ENCODE data around the gene ESM1. TPM values are rescaled to one million over a fixed set of nuclear protein-coding genes. Genes with fewer than 3 reads are reported as not detected.
"Not testable (repeated sequence)": the region's sequence is repeated elsewhere in the genome, so short reads cannot be mapped to it uniquely, and the experiment has no call there.

The ESM1 gene
- total RNA-seq, 1 donor from 2014 or later = not detected

DNA sequence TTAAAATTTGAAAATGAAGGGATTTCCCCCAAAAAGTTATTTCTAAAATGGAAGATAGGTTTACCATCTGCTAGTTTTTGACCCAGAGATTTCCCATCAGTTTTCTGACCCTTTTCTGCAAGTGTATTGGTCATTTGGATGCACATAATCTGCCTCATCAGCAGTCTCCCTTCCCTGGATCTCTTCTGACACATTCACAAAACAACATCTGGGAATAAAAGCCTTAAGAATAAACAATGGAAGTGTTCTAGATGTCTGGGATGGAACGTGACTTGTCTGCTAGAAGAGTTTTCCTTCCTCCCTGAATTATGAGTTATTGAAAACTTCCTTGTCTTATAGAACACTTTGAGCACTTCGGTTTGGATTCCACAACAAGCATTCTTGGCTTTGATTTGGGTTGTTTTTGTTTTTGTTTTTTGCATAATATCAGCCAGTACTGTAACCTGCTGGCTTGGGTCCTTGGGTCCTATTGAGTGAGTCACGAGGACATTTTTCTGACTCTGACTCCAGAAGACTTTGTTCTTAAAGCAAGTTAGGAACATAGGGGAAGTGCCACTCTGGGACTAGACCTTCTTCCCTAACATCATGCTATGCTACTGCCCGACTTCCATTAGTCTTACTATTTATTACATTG is 18.2 kb upstream of the ESM1 start:
- Mint-ChIP-seq H3K27me3 (ENCODE audit: low read depth) (peaks cover 8% of the 10 kb centered on the region), H3K36me3 (ENCODE audit: low read depth) (no peaks in the 10 kb centered on the region), H3K27ac (ENCODE audit: unreplicated experiment) (no peak overlapping the region), H3K9me3 (ENCODE audit: low read depth) (peaks cover 3% of the 10 kb centered on the region), H3K4me1 (ENCODE audit: low read depth) (peaks cover 17% of the 10 kb centered on the region), H3K4me3 (ENCODE audit: unreplicated experiment) (no peak overlapping the region)
- TF ChIP-seq, protein P1, sequence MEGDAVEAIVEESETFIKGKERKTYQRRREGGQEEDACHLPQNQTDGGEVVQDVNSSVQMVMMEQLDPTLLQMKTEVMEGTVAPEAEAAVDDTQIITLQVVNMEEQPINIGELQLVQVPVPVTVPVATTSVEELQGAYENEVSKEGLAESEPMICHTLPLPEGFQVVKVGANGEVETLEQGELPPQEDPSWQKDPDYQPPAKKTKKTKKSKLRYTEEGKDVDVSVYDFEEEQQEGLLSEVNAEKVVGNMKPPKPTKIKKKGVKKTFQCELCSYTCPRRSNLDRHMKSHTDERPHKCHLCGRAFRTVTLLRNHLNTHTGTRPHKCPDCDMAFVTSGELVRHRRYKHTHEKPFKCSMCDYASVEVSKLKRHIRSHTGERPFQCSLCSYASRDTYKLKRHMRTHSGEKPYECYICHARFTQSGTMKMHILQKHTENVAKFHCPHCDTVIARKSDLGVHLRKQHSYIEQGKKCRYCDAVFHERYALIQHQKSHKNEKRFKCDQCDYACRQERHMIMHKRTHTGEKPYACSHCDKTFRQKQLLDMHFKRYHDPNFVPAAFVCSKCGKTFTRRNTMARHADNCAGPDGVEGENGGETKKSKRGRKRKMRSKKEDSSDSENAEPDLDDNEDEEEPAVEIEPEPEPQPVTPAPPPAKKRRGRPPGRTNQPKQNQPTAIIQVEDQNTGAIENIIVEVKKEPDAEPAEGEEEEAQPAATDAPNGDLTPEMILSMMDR (IDR thresholded peaks at IDR 0.05) = no peak
- no peak for DNase-seq (ENCODE audit: low spot score)

DNA sequence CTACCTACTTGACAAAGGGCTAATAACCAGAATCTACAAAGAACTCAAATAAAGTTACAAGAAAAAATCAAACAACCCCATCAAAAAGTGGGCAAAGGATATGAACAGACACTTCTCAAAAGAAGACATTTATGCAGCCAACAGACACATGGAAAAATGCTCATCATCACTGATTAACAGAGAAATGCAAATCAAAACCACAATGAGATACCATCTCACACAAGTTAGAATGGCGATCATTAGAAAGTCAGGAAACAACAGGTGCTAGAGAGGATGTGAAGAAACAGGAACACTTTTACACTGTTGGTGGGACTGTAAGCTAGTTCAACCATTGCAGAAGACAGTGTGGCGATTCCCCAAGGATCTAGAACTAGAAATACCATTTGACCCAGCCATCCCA is 16.8 kb upstream of the ESM1 start:
- not testable (repeated sequence) for H3K4me3 Mint-ChIP-seq (ENCODE audit: unreplicated experiment); H3K9me3 Mint-ChIP-seq (ENCODE audit: low read depth); H3K36me3 Mint-ChIP-seq (ENCODE audit: low read depth); H3K27me3 Mint-ChIP-seq (ENCODE audit: low read depth); DNase-seq (ENCODE audit: low spot score); H3K27ac Mint-ChIP-seq (ENCODE audit: unreplicated experiment)
- H3K4me1 Mint-ChIP-seq (ENCODE audit: low read depth) = peaks cover 17% of the 10 kb centered on the region

DNA sequence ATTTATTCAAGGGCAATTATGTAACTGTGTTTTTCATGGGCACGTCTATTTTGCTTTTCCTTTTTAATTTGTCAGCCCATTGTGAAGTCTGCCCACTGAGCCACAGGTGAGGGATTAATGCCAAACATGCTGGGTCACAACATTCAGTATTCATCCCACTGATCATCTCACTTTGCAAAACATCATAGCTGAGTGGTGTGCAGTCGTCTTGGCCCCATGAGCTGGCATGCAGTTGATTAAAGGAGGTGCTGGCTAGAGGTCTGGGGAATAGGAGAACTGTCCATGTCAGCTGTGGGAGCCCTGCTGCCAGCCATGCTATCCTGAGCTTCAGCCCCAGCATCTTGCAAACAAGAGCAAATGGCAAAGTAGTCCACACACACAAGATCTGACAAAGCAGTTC is 11.7 kb upstream of the ESM1 start:
- TF ChIP-seq, protein P1 (IDR thresholded peaks at IDR 0.05) = no peak
- Mint-ChIP-seq H3K4me1 (ENCODE audit: low read depth) (peaks cover 4% of the 10 kb centered on the region), H3K27ac (ENCODE audit: unreplicated experiment) (no peak overlapping the region), H3K27me3 (ENCODE audit: low read depth) (peaks cover 8% of the 10 kb centered on the region), H3K36me3 (ENCODE audit: low read depth) (no peaks in the 10 kb centered on the region), H3K4me3 (ENCODE audit: unreplicated experiment) (no peak overlapping the region), H3K9me3 (ENCODE audit: low read depth) (peaks cover 2% of the 10 kb centered on the region)
- DNase-seq (ENCODE audit: low spot score) = no peak

DNA sequence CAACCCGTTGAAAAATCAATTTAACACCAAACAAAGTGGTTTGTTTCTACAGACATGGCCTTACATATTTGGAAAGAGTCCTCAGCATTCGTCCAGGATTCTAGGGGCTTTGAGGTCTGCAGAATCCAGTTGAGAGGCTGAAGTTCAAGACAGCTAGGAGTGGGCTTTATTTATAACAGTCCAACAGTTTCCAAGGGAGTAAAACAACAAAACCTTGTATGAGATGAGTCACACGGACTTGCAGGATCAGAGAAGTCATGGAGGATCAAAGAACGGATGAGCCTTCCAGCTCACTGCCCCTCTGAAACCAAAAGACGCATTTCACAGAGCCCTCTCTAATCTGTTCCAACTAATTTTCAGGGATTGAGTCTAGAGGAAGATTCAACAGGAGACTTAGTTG is 11.1 kb upstream of the ESM1 start:
- Mint-ChIP-seq H3K27ac (ENCODE audit: unreplicated experiment) (no peak overlapping the region), H3K4me1 (ENCODE audit: low read depth) (peaks cover 4% of the 10 kb centered on the region)
- no peak for DNase-seq (ENCODE audit: low spot score)

DNA sequence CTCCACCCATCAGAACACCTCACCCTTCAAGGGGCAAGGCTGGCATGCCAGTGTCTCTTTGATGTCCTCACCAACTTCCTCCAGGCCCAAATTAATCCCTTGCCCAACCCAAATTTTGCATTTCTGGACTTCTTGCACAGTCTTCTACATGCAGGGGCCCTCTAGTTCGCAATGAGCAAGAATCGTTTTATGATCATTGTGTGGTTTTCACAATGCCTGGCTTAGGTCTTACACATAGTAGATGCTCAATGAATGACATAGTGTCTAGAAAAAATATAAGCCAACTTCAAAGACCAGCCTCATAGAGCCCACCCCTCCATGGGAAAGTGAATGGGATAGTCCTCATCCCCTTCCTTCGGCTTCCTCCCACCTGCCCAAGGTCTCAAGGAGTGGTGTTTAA is 9.8 kb upstream of the ESM1 start:
- H3K36me3 Mint-ChIP-seq (ENCODE audit: low read depth) = no peaks in the 10 kb centered on the region
- TF ChIP-seq, protein P1 (IDR thresholded peaks at IDR 0.05) = no peak
- H3K27ac Mint-ChIP-seq (ENCODE audit: unreplicated experiment) = no peak overlapping the region
- no peak overlapping the region for H3K4me3 Mint-ChIP-seq (ENCODE audit: unreplicated experiment)
- H3K9me3 Mint-ChIP-seq (ENCODE audit: low read depth) = no peaks in the 10 kb centered on the region
- peaks cover 8% of the 10 kb centered on the region for H3K27me3 Mint-ChIP-seq (ENCODE audit: low read depth)
- no peak for DNase-seq (ENCODE audit: low spot score)
- H3K4me1 Mint-ChIP-seq (ENCODE audit: low read depth) = peaks cover 12% of the 10 kb centered on the region

More for the DNA sequence above, 11.1 kb upstream of the ESM1 start:
- TF ChIP-seq, protein P1 (IDR thresholded peaks at IDR 0.05) = no peak
- Mint-ChIP-seq H3K36me3 (ENCODE audit: low read depth) (no peaks in the 10 kb centered on the region), H3K4me3 (ENCODE audit: unreplicated experiment) (no peak overlapping the region), H3K9me3 (ENCODE audit: low read depth) (no peaks in the 10 kb centered on the region), H3K27me3 (ENCODE audit: low read depth) (peaks cover 8% of the 10 kb centered on the region)

DNA sequence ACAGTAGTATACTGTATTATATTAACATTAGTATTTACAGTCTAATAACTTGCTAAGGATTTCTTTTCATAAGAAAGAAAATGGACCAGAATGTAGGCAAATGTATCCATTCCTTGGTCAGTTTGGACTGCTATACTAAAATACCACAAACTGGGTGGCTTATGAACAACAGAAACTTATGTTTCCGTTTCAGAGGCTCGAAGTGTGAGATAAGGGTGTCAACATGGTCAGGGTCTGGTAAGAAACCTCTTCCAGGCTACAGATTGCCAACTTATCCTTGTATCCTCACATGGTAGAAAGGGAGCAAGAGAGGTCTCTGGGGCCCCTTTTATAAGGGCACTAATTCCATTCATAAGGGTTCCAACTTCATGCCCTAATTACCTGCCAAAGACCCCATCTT is 9.2 kb upstream of the ESM1 start:
- H3K36me3 Mint-ChIP-seq (ENCODE audit: low read depth) = no peaks in the 10 kb centered on the region

More for the DNA sequence above, 9.2 kb upstream of the ESM1 start:
- TF ChIP-seq, protein P1 (IDR thresholded peaks at IDR 0.05) = no peak
- Mint-ChIP-seq H3K4me1 (ENCODE audit: low read depth) (peaks cover 12% of the 10 kb centered on the region), H3K9me3 (ENCODE audit: low read depth) (no peaks in the 10 kb centered on the region), H3K27ac (ENCODE audit: unreplicated experiment) (no peak overlapping the region), H3K27me3 (ENCODE audit: low read depth) (peaks cover 5% of the 10 kb centered on the region), H3K4me3 (ENCODE audit: unreplicated experiment) (no peak overlapping the region)
- no peak for DNase-seq (ENCODE audit: low spot score)
